ENCODE measurements around the gene SESN1. TPM values are rescaled to one million over a fixed set of nuclear protein-coding genes. Genes with fewer than 3 reads are reported as not detected.

SESN1 gene
- total RNA-seq, 2 donors from 2014 or later, result 23.4 to 48.8 TPM

DNA sequence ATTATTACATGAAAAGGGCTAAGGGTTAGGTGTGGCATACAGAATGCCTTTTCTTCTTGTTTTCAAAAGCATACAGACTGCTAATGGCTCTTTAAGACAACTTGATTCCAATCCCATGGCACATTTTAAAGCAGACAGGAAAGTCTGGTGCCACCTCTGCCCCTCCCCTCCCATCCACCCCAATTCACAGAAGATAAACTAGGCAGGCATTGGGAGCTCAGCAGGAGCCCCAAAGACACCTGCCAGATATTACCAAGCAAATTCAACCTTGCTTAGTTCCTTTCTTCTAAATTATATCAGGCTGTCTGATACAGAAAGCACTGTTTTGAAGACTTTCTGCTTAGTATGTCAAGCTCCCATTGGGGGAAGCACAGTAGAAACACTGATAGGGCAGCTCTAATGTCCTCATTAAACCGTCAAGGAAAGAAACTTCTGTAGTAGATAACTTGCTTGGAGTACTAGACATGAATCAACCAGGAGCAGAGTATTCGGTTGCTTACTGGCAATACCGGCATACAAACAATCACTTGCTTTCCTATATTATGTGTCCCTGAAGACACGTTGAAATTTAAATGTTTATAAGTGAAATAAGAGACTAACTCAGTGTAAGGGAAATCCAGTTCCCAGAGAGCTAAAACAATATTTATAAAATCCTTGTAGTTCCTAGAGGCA is 13.0 kb downstream of the SESN1 start:
- H3K4me1 ChIP-seq, result no peaks in the 10 kb centered on the region
- WGBS, 2 donors, result 80% methylated on average over 4 of the region's 4 CpGs
- DNase-seq, result no peak
- intact Hi-C loops (cut with DNase I), result no loop called here
- no peak overlapping the region for H3K27ac ChIP-seq
- H3K9me3 ChIP-seq, result no peaks in the 10 kb centered on the region
- H3K36me3 ChIP-seq (replicated peaks in 1 of 2; ENCODE audit: insufficient read depth in 1 of 2, low read depth in 2 of 2), result no peaks in the 10 kb centered on the region
- TF ChIP-seq POLR2A (IDR thresholded peaks at IDR 0.05), result no peak
- TF ChIP-seq, protein P1, sequence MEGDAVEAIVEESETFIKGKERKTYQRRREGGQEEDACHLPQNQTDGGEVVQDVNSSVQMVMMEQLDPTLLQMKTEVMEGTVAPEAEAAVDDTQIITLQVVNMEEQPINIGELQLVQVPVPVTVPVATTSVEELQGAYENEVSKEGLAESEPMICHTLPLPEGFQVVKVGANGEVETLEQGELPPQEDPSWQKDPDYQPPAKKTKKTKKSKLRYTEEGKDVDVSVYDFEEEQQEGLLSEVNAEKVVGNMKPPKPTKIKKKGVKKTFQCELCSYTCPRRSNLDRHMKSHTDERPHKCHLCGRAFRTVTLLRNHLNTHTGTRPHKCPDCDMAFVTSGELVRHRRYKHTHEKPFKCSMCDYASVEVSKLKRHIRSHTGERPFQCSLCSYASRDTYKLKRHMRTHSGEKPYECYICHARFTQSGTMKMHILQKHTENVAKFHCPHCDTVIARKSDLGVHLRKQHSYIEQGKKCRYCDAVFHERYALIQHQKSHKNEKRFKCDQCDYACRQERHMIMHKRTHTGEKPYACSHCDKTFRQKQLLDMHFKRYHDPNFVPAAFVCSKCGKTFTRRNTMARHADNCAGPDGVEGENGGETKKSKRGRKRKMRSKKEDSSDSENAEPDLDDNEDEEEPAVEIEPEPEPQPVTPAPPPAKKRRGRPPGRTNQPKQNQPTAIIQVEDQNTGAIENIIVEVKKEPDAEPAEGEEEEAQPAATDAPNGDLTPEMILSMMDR (IDR thresholded peaks at IDR 0.05), result no peak
- no peaks in the 10 kb centered on the region for H3K27me3 ChIP-seq
- no peak overlapping the region for H3K4me3 ChIP-seq
- ATAC-seq, result no peak

DNA sequence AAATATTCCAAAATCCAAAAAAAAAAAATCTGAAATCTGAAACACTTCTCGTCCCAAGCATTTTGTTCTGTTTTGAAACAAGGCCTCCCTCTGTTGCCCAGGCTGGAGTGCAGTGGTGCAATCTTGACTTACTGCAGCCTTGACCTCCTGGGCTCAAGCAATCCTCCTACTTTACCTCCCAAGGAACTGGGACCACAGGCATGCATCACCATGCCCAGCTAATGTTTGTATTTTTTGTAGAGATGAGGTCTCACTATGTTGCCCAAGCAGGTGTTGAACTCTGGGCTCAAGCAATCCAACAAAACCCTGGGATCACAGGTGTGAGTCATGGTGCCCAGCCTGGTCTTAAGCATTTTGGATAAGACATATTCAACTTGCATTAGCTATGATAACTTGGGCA is 13.6 kb downstream of the SESN1 start:
- 85 to 96% methylated on average over 1 of the region's 1 CpG for WGBS, 2 donors
- H3K9me3 ChIP-seq, result no peaks in the 10 kb centered on the region
- no peaks in the 10 kb centered on the region for H3K36me3 ChIP-seq (replicated peaks in 1 of 2; ENCODE audit: insufficient read depth in 1 of 2, low read depth in 2 of 2)
- ATAC-seq (no peak), DNase-seq (no peak)
- no peak overlapping the region for H3K4me3 ChIP-seq
- H3K27ac ChIP-seq, result no peak overlapping the region
- no peaks in the 10 kb centered on the region for H3K4me1 ChIP-seq
- intact Hi-C loops (cut with DNase I), result no loop called here
- no peaks in the 10 kb centered on the region for H3K27me3 ChIP-seq
- no peak for TF ChIP-seq POLR2A (IDR thresholded peaks at IDR 0.05)
- TF ChIP-seq, protein P1 (IDR thresholded peaks at IDR 0.05), result no peak

DNA sequence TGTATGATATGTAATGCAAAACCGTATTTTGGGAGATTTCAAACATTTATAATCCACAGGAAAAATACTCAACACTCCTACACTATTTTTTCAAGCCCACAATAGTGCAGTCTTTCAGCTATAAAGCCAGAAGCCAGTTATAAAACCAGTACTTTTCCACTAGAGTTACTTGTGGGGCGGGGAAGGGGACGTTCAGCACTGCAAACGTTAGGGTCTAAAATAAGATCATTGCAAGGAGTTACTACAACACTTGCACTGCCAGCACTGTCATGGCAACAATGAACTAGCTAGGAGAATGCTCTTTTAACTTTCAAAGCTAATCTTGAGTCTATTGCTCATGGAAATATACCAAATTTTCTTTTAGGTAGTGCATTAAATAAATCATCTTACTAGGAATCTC is 14.7 kb downstream of the SESN1 start:
- Histone ChIP-seq H3K27ac (no peak overlapping the region), H3K4me3 (no peak overlapping the region), H3K27me3 (no peaks in the 10 kb centered on the region), H3K4me1 (no peaks in the 10 kb centered on the region), H3K36me3 (replicated peaks in 1 of 2; ENCODE audit: insufficient read depth in 1 of 2, low read depth in 2 of 2) (no peaks in the 10 kb centered on the region), H3K9me3 (no peaks in the 10 kb centered on the region)
- DNase-seq (no peak), ATAC-seq (no peak)
- intact Hi-C loops (cut with DNase I), result loop anchor here (10.0 kb wide), 1 partner anchor 185 kb away; no protein-coding TSS in a partner anchor
- TF ChIP-seq POLR2A (IDR thresholded peaks at IDR 0.05), result no peak
- TF ChIP-seq, protein P1 (IDR thresholded peaks at IDR 0.05), result no peak
- 53 to 58% methylated on average over 4 of the region's 4 CpGs for WGBS, 2 donors

DNA sequence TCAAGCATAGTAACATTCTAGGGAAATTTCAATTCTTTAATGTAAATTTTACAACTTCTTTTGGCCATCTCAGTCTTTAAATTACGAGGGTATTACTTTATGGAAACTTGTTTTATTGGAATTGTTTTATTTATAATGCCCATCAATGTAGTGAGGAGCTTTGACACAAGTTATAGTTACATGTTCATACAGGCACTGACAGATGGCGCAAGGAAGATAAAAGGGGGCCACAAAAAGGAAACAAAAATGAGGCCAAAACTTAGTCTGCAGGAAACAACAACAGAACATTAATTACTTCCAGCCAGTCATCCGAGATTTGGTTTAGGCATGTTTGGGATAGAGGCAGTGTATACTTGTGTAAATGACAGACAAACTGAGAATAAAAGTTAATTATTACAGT is 18.3 kb downstream of the SESN1 start:
- H3K4me1 ChIP-seq, result peaks cover 8% of the 10 kb centered on the region
- no peak overlapping the region for H3K27ac ChIP-seq
- H3K27me3 ChIP-seq, result no peaks in the 10 kb centered on the region
- WGBS, 2 donors, result 50 to 63% methylated on average over 3 of the region's 3 CpGs
- H3K4me3 ChIP-seq, result no peak overlapping the region
- TF ChIP-seq, protein P1 (IDR thresholded peaks at IDR 0.05), result no peak
- TF ChIP-seq POLR2A (IDR thresholded peaks at IDR 0.05), result no peak
- intact Hi-C loops (cut with DNase I), result loop anchor here (10.0 kb wide), 1 partner anchor 182 kb away; no protein-coding TSS in a partner anchor
- ATAC-seq (no peak), DNase-seq (no peak)
- H3K9me3 ChIP-seq, result no peaks in the 10 kb centered on the region
- no peaks in the 10 kb centered on the region for H3K36me3 ChIP-seq (replicated peaks in 1 of 2; ENCODE audit: insufficient read depth in 1 of 2, low read depth in 2 of 2)

DNA sequence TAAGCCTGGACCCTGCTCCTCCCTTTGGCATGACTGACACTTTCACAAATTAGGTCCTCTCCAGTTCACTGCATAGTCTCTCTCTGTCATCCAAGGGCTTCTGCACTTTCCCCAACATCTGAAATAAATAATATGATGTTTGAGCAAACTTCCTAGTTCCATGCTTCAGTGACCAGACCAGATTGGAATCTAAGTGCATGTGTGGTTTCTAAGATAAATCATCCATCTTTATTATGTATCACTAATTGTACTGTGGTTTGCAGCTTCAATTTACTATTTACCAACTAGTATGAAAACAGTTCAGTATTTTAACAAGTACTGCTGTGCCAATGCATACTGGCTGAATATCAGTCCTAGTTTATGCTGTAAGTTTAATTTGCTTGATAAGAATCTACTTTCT is 18.7 kb downstream of the SESN1 start:
- no peak for TF ChIP-seq POLR2A (IDR thresholded peaks at IDR 0.05)
- TF ChIP-seq, protein P1 (IDR thresholded peaks at IDR 0.05), result no peak
- intact Hi-C loops (cut with DNase I), result loop anchor here (10.0 kb wide), 1 partner anchor 181 kb away; no protein-coding TSS in a partner anchor
- H3K4me1 ChIP-seq, result peaks cover 8% of the 10 kb centered on the region

More for the DNA sequence above, 18.7 kb downstream of the SESN1 start:
- Histone ChIP-seq H3K36me3 (replicated peaks in 1 of 2; ENCODE audit: insufficient read depth in 1 of 2, low read depth in 2 of 2) (no peaks in the 10 kb centered on the region), H3K27me3 (no peaks in the 10 kb centered on the region), H3K9me3 (no peaks in the 10 kb centered on the region), H3K4me3 (no peak overlapping the region), H3K27ac (no peak overlapping the region)
- no peak for ATAC-seq
- no peak for DNase-seq
